ENCODE measurements around the gene RAD9B. TPM values are rescaled to one million over a fixed set of nuclear protein-coding genes. Genes with fewer than 3 reads are reported as not detected.
A peak's percentile ranks its signal among the peaks of the same experiment; 100 is the strongest.
"Not testable (repeated sequence)": the region's sequence is repeated elsewhere in the genome, so short reads cannot be mapped to it uniquely, and the experiment has no call there.

RAD9B gene
- total and polyA plus RNA-seq, 2 of the 13 experiments (the other 11 are each of a cell fraction or from before 2014, with no cell fraction given), result 0.05 to 0.38 TPM

GRCh38 chr12:110465765-110466164, 36.4 kb upstream of the RAD9B start:
- H3K27ac ChIP-seq (ENCODE audit: extremely low read length, insufficient read depth, low read length); H2AFZ ChIP-seq (ENCODE audit: low read length); H3K9me3 ChIP-seq (ENCODE audit: low read length); H3K4me2 ChIP-seq (ENCODE audit: low read depth, low read length); POLR2A ChIA-PET; H4K20me1 ChIP-seq (ENCODE audit: insufficient read depth, low read length); intact Hi-C loops (cut with micrococcal nuclease; ENCODE audit: unreplicated experiment); ATAC-seq; BruUV-seq (replicated peaks); FAIRE-seq; DNase-seq (ENCODE audit: low spot score); H3K27me3 ChIP-seq (ENCODE audit: control insufficient read depth in 1 of 2, insufficient read depth in 2 of 2, low read length in 2 of 2); H3K4me3 ChIP-seq (replicated peaks in 1 of 3; ENCODE audit: insufficient read depth in 1 of 3, low read depth in 2 of 3, low read length in 3 of 3); CTCF ChIA-PET (ENCODE audit: low intra/inter-chr PET ratio, low total read pairs); in situ Hi-C loops (cut with HindIII; ENCODE audit: extremely low pct_ligation_motif_present, low pct_unique_long_range_greater_than_20kb): not testable (repeated sequence)
- Histone ChIP-seq H3K4me1 (ENCODE audit: insufficient read depth, low read length) (peaks cover 24% of the 10 kb centered on the region), H3K36me3 (replicated peaks in 1 of 2; ENCODE audit: control insufficient read depth in 1 of 2, insufficient read depth in 2 of 2, low read length in 2 of 2) (peaks cover 3 to 32% of the 10 kb centered on the region in 2 experiments), H3K79me2 (ENCODE audit: insufficient read depth, low read length) (peaks cover 22% of the 10 kb centered on the region), H3K9ac (ENCODE audit: insufficient read depth, low read depth, low read length) (0 out of 2 replicates have a peak overlapping the region, but pooled peaks have one; percentile 94)
- 98% methylated on average over 11 of the region's 11 CpGs for WGBS (ENCODE audit: low lambda C conversion rate)

- in situ Hi-C loops (cut with HindIII; ENCODE audit: extremely low pct_ligation_motif_present, low pct_unique_long_range_greater_than_20kb), result no loop called here
- Histone ChIP-seq H3K9ac (ENCODE audit: insufficient read depth, low read depth, low read length) (peak overlapping the region; percentile 94), H3K27me3 (ENCODE audit: control insufficient read depth in 1 of 2, insufficient read depth in 2 of 2, low read length in 2 of 2) (peaks cover 0 to 3% of the 10 kb centered on the region in 2 experiments; a peak in 1 of 5 replicates), H3K9me3 (ENCODE audit: low read length) (no peaks in the 10 kb centered on the region), H2AFZ (ENCODE audit: low read length) (no peak overlapping the region), H3K4me1 (ENCODE audit: insufficient read depth, low read length) (peaks cover 24% of the 10 kb centered on the region), H4K20me1 (ENCODE audit: insufficient read depth, low read length) (no peaks in the 10 kb centered on the region), H3K36me3 (replicated peaks in 1 of 2; ENCODE audit: control insufficient read depth in 1 of 2, insufficient read depth in 2 of 2, low read length in 2 of 2) (peaks cover 3 to 25% of the 10 kb centered on the region in 2 experiments; a peak in 3 of 5 replicates), H3K4me3 (replicated peaks in 1 of 3; ENCODE audit: insufficient read depth in 1 of 3, low read depth in 2 of 3, low read length in 3 of 3) (peak overlapping the region; percentile 86 to 92 (median 91)), H3K27ac (ENCODE audit: extremely low read length, insufficient read depth, low read length) (no peak overlapping the region), H3K79me2 (ENCODE audit: insufficient read depth, low read length) (peaks cover 22% of the 10 kb centered on the region), H3K4me2 (ENCODE audit: low read depth, low read length) (peak overlapping the region; percentile 96)
- DNase-seq (ENCODE audit: low spot score) (no peak), ATAC-seq (no peak), FAIRE-seq (no peak)
- 45% methylated on average over 5 of the region's 5 CpGs for WGBS (ENCODE audit: low lambda C conversion rate)
- BruUV-seq (replicated peaks), result no TSS peak
- intact Hi-C loops (cut with micrococcal nuclease; ENCODE audit: unreplicated experiment), result no loop called here
- CTCF ChIA-PET (ENCODE audit: low intra/inter-chr PET ratio, low total read pairs), result interaction anchor here (1.3 kb wide), 1 partner anchor 17 kb away, joined by 4 read pairs; the partner anchor contains the start of gene ARPC3
- POLR2A ChIA-PET, result no interaction called here
- TF ChIP-seq ZNF138 (CRISPR knock-in tag; IDR thresholded peaks at IDR 0.05; ENCODE audit: low read depth) (no peak), KIAA2018 (CRISPR knock-in tag; IDR thresholded peaks at IDR 0.05; ENCODE audit: borderline replicate concordance) (no peak), GATAD2A (CRISPR knock-in tag; IDR thresholded peaks at IDR 0.05) (no peak), ZBTB1 (CRISPR knock-in tag; IDR thresholded peaks at IDR 0.05; ENCODE audit: borderline replicate concordance) (no peak), PRDM15 (CRISPR knock-in tag; IDR thresholded peaks at IDR 0.05) (no peak)
Measured at GRCh38 chr12:110466791-110467190, 35.3 kb upstream of the RAD9B start.

Data from HepG2 (cell line).